Endothelial cell of umbilical vein (primary cell): ENCODE results near the gene TASOR. TPM values are rescaled to one million over a fixed set of nuclear protein-coding genes. Genes with fewer than 3 reads are reported as not detected.

Experiments used
- BruUV-seq: library from RNA; stranded (reverse); fragments of 400-500 nt; replicated peaks from 2 replicates; lab custom pipeline; 2021; lab: Mats Ljungman, UMichigan
- CTCF ChIA-PET: fragments of 300-600, 350-600 bp; sonication (Branson Sonifier 250); formaldehyde crosslinking; loops from one replicate; lab custom pipeline; 2021; ENCODE audit warnings: antibody characterized with exemption, inconsistent platforms; lab: Charles Lee
- POLR2A ChIA-PET: fragments of 300-600, 350-600 bp; sonication (Branson Sonifier 250); formaldehyde crosslinking; loops from one replicate; lab custom pipeline; 2021; ENCODE audit warnings: antibody characterized with exemption, inconsistent platforms; lab: Charles Lee
- DNase-seq: peaks from one replicate; pipeline ENCODE4 v3.0.0-alpha.2; 2011; ENCODE audit warnings: low read depth, low spot score
- FAIRE-seq: peaks from 2 replicates; lab custom pipeline; 2011; peaks lifted over from hg19 to GRCh38; lab: Jason Lieb, UNC
- H2AFZ ChIP-seq: 2 replicates; pipeline ENCODE4 v1.6.0; 2012; ENCODE audit warnings: low read depth, low read length, control low read depth, inconsistent platforms
- H3K27ac ChIP-seq: 2 replicates; pipeline ENCODE4 v1.5.1; 2011; ENCODE audit warnings: low read depth, mild to moderate bottlenecking, control low read depth, low read length, moderate library complexity; ENCODE audit not compliant: insufficient read depth
- H3K27me3 ChIP-seq, 2 experiments: 2 replicates each; pipeline versions ENCODE4 v1.6.0 to v1.6.1; 2011; ENCODE audit warnings: low read length in 2 of 2, mixed read lengths in 1 of 2; ENCODE audit not compliant: control insufficient read depth in 2 of 2, insufficient read depth in 2 of 2
- H3K36me3 ChIP-seq, 2 experiments: 2 replicates in 1 of 2; 3 replicates in 1 of 2; pipeline ENCODE4 v1.5.1; 2011; ENCODE audit warnings: low read length in 2 of 2, mild to moderate bottlenecking in 1 of 2, moderate library complexity in 1 of 2; ENCODE audit not compliant: control insufficient read depth in 2 of 2, insufficient read depth in 2 of 2; ENCODE audit errors: extremely low read depth in 1 of 2
- H3K4me1 ChIP-seq: 3 replicates; pipeline ENCODE4 v1.5.1; 2011; ENCODE audit warnings: mild to moderate bottlenecking, low read length; ENCODE audit not compliant: control insufficient read depth, insufficient read depth; ENCODE audit errors: extremely low read depth
- H3K4me2 ChIP-seq: 2 replicates; pipeline ENCODE4 v1.6.1; 2011; ENCODE audit warnings: low read length, control low read depth, mixed read lengths; ENCODE audit not compliant: insufficient read depth
- H3K4me3 ChIP-seq, 3 experiments: fragments of 200-600 bp in 1 of 3; sonication (generic), shearing (Covaris generic) in 1 of 3; replicated peaks in 1 of 3; 2 replicates each; pipeline ENCODE4 v1.5.1; 2011 to 2016; ENCODE audit warnings: control low read depth in 3 of 3, low read length in 3 of 3, mild to moderate bottlenecking in 2 of 3, inconsistent platforms in 1 of 3, low read depth in 1 of 3, moderate library complexity in 1 of 3; ENCODE audit not compliant: insufficient read depth in 1 of 3
- H3K79me2 ChIP-seq: 2 replicates; pipeline ENCODE4 v1.6.0; 2012; ENCODE audit warnings: low read length, inconsistent platforms; ENCODE audit not compliant: control insufficient read depth, insufficient read depth
- H3K9ac ChIP-seq: replicated peaks from 2 replicates; pipeline ENCODE3; 2011; ENCODE audit warnings: low read length, control low read depth; ENCODE audit not compliant: insufficient read depth; ENCODE audit errors: extremely low read depth
- H3K9me1 ChIP-seq: replicated peaks from 3 replicates; pipeline ENCODE4 v1.6.0; 2011; ENCODE audit warnings: mild to moderate bottlenecking, low read length; ENCODE audit not compliant: control insufficient read depth, insufficient read depth; ENCODE audit errors: extremely low read depth
- H3K9me3 ChIP-seq: replicated peaks from 2 replicates; pipeline ENCODE4 v1.5.1; 2012; ENCODE audit warnings: low read length, inconsistent platforms; ENCODE audit not compliant: control insufficient read depth, insufficient read depth
- H4K20me1 ChIP-seq: replicated peaks from 2 replicates; pipeline ENCODE3; 2011; ENCODE audit warnings: mild to moderate bottlenecking, low read length; ENCODE audit not compliant: control insufficient read depth, insufficient read depth; ENCODE audit errors: extremely low read depth
- EZH2 ChIP-seq: IDR thresholded peaks from 2 replicates; pipeline ENCODE4 v1.6.1; 2012; ENCODE audit warnings: borderline replicate concordance, low read depth, mild to moderate bottlenecking, moderate library complexity, low read length, inconsistent platforms; ENCODE audit not compliant: severe bottlenecking
- FOS ChIP-seq: IDR thresholded peaks from 2 replicates; pipeline ENCODE4 v1.6.1; 2011; ENCODE audit warnings: mild to moderate bottlenecking, low read length, moderate library complexity, borderline replicate concordance; ENCODE audit not compliant: insufficient read depth
- GATA2 ChIP-seq: IDR thresholded peaks from 2 replicates; pipeline ENCODE4 v1.7.0; 2011; ENCODE audit warnings: low read depth, mild to moderate bottlenecking, moderate library complexity, mixed read lengths, low read length; ENCODE audit not compliant: insufficient read length, insufficient read depth
- JUN ChIP-seq: IDR thresholded peaks from 2 replicates; pipeline ENCODE4 v1.6.1; 2011; ENCODE audit warnings: borderline replicate concordance, low read depth; ENCODE audit not compliant: insufficient read length, insufficient read depth
- MYC ChIP-seq: IDR thresholded peaks from one replicate; pipeline ENCODE4 v1.6.1; 2011; ENCODE audit warnings: mild to moderate bottlenecking, low read depth, low read length
- POLR2A ChIP-seq: IDR thresholded peaks from 2 replicates; pipeline ENCODE4 v1.6.1; 2012; ENCODE audit warnings: low read depth, mild to moderate bottlenecking, control low read depth, low read length
- POLR2AphosphoS5 ChIP-seq: IDR thresholded peaks from 2 replicates; pipeline ENCODE4 v1.6.1; 2012; ENCODE audit warnings: low read depth, mild to moderate bottlenecking, control low read depth, low read length, moderate library complexity; ENCODE audit not compliant: insufficient read depth
- dilution Hi-C: fragments of 300-500 bp; cut with MboI; formaldehyde crosslinking; loops from one replicate; pipeline ENCODE4 v1.15.0; 2019; ENCODE audit warnings: low sequenced_read_pairs; ENCODE audit not compliant: extremely low pct_ligation_motif_present
- intact Hi-C: fragments of 100-400 bp; cut with micrococcal nuclease; formaldehyde crosslinking; loops from one replicate; pipeline ENCODE4 v1.10.0; 2022
- polyA plus RNA-seq, 4 experiments: library from polyadenylated mRNA; depleted of rRNA in 3 of 4; stranded (reverse) in 3 of 4; unstranded in 1 of 4; fragments of >200 nt; gene quantifications; 2 replicates each; pipeline versions ENCODE4 v1.2.1 to v1.2.3, GENCODE V29; 2011 to 2012; ENCODE audit warnings: missing spikeins in 1 of 4
- total RNA-seq: library from RNA; stranded (reverse); gene quantifications from 2 replicates; pipeline ENCODE4 v1.2.3, GENCODE V29; 2021
- TF ChIP-seq, protein P1 (sequence below), 2 donors: IDR thresholded peaks; 1 replicate in 1 of 2; 2 replicates in 1 of 2; pipeline ENCODE4 v1.5.1; 2011; ENCODE audit warnings: low read length in 2 of 2, mild to moderate bottlenecking in 2 of 2, moderate library complexity in 2 of 2, control low read depth in 1 of 2, inconsistent platforms in 1 of 2, low read depth in 1 of 2; ENCODE audit not compliant: insufficient read depth in 1 of 2; ENCODE audit errors: extremely low read depth in 1 of 2
- TF ChIP-seq, protein P2 (sequence below): IDR thresholded peaks from 2 replicates; pipeline ENCODE4 v1.6.1; 2011; ENCODE audit not compliant: insufficient read depth, insufficient read length

TASOR gene
- total and polyA plus RNA-seq, 2 donors (not counting 3 experiments of a cell fraction or from before 2014, with no cell fraction given), result 11.2 to 44.5 TPM

GRCh38 chr3:56724676-56725075 lies 41.6 kb upstream of the TASOR start:
- CTCF ChIA-PET, result interaction anchor here (0.8 kb wide), 1 partner anchor 264 kb away, joined by 3 read pairs; no protein-coding TSS in a partner anchor
- Histone ChIP-seq H3K4me2 (no peak overlapping the region), H3K27me3 (no peaks in the 10 kb centered on the region), H3K4me3 (no peak overlapping the region), H3K9me1 (no peaks in the 10 kb centered on the region), H4K20me1 (no peaks in the 10 kb centered on the region), H3K79me2 (no peaks in the 10 kb centered on the region), H2AFZ (no peak overlapping the region), H3K9me3 (no peaks in the 10 kb centered on the region), H3K36me3 (peaks cover 0 to 9% of the 10 kb centered on the region in 2 experiments), H3K4me1 (no peaks in the 10 kb centered on the region), H3K27ac (no peak overlapping the region), H3K9ac (no peak overlapping the region)
- no peak for FAIRE-seq
- intact Hi-C loops, result no loop called here
- no TSS peak for BruUV-seq
- dilution Hi-C loops, result no loop called here
- TF ChIP-seq JUN (no peak), FOS (no peak), MYC (no peak), EZH2 (no peak), GATA2 (no peak), POLR2A (no peak), POLR2AphosphoS5 (no peak)
- TF ChIP-seq, protein P1, sequence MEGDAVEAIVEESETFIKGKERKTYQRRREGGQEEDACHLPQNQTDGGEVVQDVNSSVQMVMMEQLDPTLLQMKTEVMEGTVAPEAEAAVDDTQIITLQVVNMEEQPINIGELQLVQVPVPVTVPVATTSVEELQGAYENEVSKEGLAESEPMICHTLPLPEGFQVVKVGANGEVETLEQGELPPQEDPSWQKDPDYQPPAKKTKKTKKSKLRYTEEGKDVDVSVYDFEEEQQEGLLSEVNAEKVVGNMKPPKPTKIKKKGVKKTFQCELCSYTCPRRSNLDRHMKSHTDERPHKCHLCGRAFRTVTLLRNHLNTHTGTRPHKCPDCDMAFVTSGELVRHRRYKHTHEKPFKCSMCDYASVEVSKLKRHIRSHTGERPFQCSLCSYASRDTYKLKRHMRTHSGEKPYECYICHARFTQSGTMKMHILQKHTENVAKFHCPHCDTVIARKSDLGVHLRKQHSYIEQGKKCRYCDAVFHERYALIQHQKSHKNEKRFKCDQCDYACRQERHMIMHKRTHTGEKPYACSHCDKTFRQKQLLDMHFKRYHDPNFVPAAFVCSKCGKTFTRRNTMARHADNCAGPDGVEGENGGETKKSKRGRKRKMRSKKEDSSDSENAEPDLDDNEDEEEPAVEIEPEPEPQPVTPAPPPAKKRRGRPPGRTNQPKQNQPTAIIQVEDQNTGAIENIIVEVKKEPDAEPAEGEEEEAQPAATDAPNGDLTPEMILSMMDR (IDR thresholded peaks at IDR 0.05; ENCODE audit: extremely low read depth in 1 of 2, insufficient read depth in 1 of 2, low read depth in 1 of 2, low read length in 2 of 2), result no peak
- TF ChIP-seq, protein P2, sequence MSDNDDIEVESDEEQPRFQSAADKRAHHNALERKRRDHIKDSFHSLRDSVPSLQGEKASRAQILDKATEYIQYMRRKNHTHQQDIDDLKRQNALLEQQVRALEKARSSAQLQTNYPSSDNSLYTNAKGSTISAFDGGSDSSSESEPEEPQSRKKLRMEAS, result no peak
- POLR2A ChIA-PET, result interaction anchor here (0.6 kb wide), 1 partner anchor 745 kb away, joined by 3 read pairs; no protein-coding TSS in a partner anchor
- no peak for DNase-seq
